Mesenchymal stem cell (in vitro differentiated cells and primary cell): ENCODE measurements around the gene ANXA8L1.
"Not testable (repeated sequence)": the region's sequence is repeated elsewhere in the genome, so short reads cannot be mapped to it uniquely, and the experiment has no call there.

Experiments used
- DNase-seq: peaks from one replicate; pipeline ENCODE4 v3.0.0-alpha.2; 2013
- H2AFZ ChIP-seq: one replicate; pipeline ENCODE4 v1.6.1; 2013; ENCODE audit warnings: low read depth, mild to moderate bottlenecking, control low read depth, inconsistent platforms, low read length, moderate library complexity
- H2AK5ac ChIP-seq: 2 replicates; pipeline ENCODE4 v1.6.1; 2013; ENCODE audit warnings: low read length, moderate library complexity, mild to moderate bottlenecking, inconsistent platforms; ENCODE audit not compliant: severe bottlenecking
- H2BK120ac ChIP-seq: one replicate; pipeline ENCODE4 v1.6.1; 2013; ENCODE audit warnings: low read depth, mild to moderate bottlenecking, inconsistent platforms, low read length, moderate library complexity
- H2BK12ac ChIP-seq, 2 experiments: one replicate each; pipeline ENCODE4 v1.6.1; 2013; ENCODE audit warnings: inconsistent platforms in 2 of 2, low read length in 2 of 2, mild to moderate bottlenecking in 2 of 2, moderate library complexity in 2 of 2, control low read depth in 1 of 2
- H2BK15ac ChIP-seq: one replicate; pipeline ENCODE4 v1.6.1; 2013; ENCODE audit warnings: mild to moderate bottlenecking, low read depth, inconsistent platforms; ENCODE audit not compliant: poor library complexity, severe bottlenecking
- H2BK5ac ChIP-seq: 2 replicates; pipeline ENCODE4 v1.6.1; 2013; ENCODE audit warnings: low read depth, mild to moderate bottlenecking, low read length, control low read depth, inconsistent platforms; ENCODE audit not compliant: poor library complexity, severe bottlenecking
- H3K14ac ChIP-seq, 2 experiments: one replicate each; pipeline ENCODE4 v1.6.1; 2013; ENCODE audit warnings: inconsistent platforms in 2 of 2, low read length in 2 of 2, control low read depth in 1 of 2, mild to moderate bottlenecking in 1 of 2, moderate library complexity in 1 of 2
- H3K18ac ChIP-seq, 2 experiments: one replicate each; pipeline ENCODE4 v1.6.1; 2013; ENCODE audit warnings: inconsistent platforms in 2 of 2, low read length in 2 of 2, control low read depth in 1 of 2, low read depth in 1 of 2, mild to moderate bottlenecking in 1 of 2
- H3K23ac ChIP-seq, 2 experiments: one replicate each; pipeline ENCODE4 v1.6.1; 2013; ENCODE audit warnings: inconsistent platforms in 2 of 2, low read length in 2 of 2, mild to moderate bottlenecking in 2 of 2, moderate library complexity in 2 of 2, control low read depth in 1 of 2
- H3K27ac ChIP-seq: 2 replicates; pipeline ENCODE4 v1.5.1; 2013; ENCODE audit warnings: mild to moderate bottlenecking, moderate library complexity, low read length, control low read depth, inconsistent platforms; ENCODE audit not compliant: poor library complexity, severe bottlenecking
- H3K27me3 ChIP-seq, 2 experiments: 2 replicates each; pipeline versions ENCODE4 v1.6.1 to v1.7.0; 2013; ENCODE audit warnings: low read length in 2 of 2, mild to moderate bottlenecking in 2 of 2, moderate library complexity in 2 of 2, control low read depth in 1 of 2, inconsistent platforms in 1 of 2; ENCODE audit not compliant: control insufficient read depth in 1 of 2, insufficient read depth in 1 of 2
- H3K36me3 ChIP-seq, 2 experiments: 2 replicates each; pipeline versions ENCODE4 v1.6.1 to v1.7.0; 2013; ENCODE audit warnings: low read length in 2 of 2, control low read depth in 1 of 2, inconsistent platforms in 1 of 2, low read depth in 1 of 2, mild to moderate bottlenecking in 1 of 2; ENCODE audit not compliant: insufficient read depth in 2 of 2, control insufficient read depth in 1 of 2
- H3K4ac ChIP-seq, 2 experiments: one replicate each; pipeline ENCODE4 v1.6.1; 2013; ENCODE audit warnings: inconsistent platforms in 2 of 2, low read length in 2 of 2, mild to moderate bottlenecking in 2 of 2, moderate library complexity in 2 of 2, control low read depth in 1 of 2, low read depth in 1 of 2
- H3K4me1 ChIP-seq: 2 replicates; pipeline ENCODE4 v1.6.1; 2013; ENCODE audit warnings: low read depth, low read length, control low read depth; ENCODE audit not compliant: control insufficient read depth, insufficient read depth
- H3K4me2 ChIP-seq: 2 replicates; pipeline ENCODE4 v1.6.1; 2013; ENCODE audit warnings: low read length, mild to moderate bottlenecking, inconsistent platforms; ENCODE audit not compliant: poor library complexity, severe bottlenecking
- H3K4me3 ChIP-seq, 2 experiments: 2 replicates each; pipeline versions ENCODE4 v1.5.1 to v1.7.0; 2013; ENCODE audit warnings: low read length in 2 of 2, mild to moderate bottlenecking in 2 of 2, control low read depth in 1 of 2, low read depth in 1 of 2; ENCODE audit not compliant: insufficient read depth in 1 of 2
- H3K79me1 ChIP-seq: replicated peaks from 2 replicates; pipeline ENCODE4 v1.6.1; 2013; ENCODE audit warnings: mild to moderate bottlenecking, control low read depth, low read length, inconsistent platforms; ENCODE audit not compliant: poor library complexity, severe bottlenecking
- H3K9ac ChIP-seq: 2 replicates; pipeline ENCODE4 v1.7.0; 2013; ENCODE audit warnings: mild to moderate bottlenecking, low read length, moderate library complexity
- H3K9me3 ChIP-seq: 2 replicates; pipeline ENCODE4 v1.7.0; 2013; ENCODE audit warnings: mild to moderate bottlenecking, low read length; ENCODE audit not compliant: control insufficient read depth
- H4K8ac ChIP-seq: one replicate; pipeline ENCODE4 v1.6.1; 2013; ENCODE audit warnings: inconsistent platforms, mild to moderate bottlenecking, low read length, moderate library complexity
- H4K91ac ChIP-seq: one replicate; pipeline ENCODE4 v1.6.1; 2013; ENCODE audit warnings: mild to moderate bottlenecking, low read length, inconsistent platforms
- WGBS: methylation state at CpG from one replicate; pipeline ENCODE4 v1.1.7; 2013; ENCODE audit warnings: mixed read lengths; 5-methylcytosine and 5-hydroxymethylcytosine counted together

The ANXA8L1 gene

DNA sequence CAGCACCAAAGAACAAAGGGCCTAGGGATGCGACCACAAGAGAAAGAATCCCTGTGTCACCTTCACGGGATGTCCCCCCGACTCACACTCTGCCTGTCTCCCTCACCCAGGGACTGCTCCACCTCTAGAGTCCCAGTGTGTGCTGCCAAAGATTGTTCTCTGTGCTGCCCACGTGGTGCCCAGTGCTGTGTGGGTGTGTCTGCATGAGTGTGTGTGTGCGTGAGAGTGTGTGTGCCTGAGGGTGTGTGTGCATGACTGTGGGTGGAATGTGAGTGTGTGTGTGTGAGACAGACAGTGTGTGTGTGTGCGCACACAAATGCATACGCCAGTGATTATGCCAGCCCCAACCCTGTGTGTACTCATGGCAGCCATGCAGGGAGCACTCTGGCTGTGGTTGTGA, 10.3 kb downstream of the ANXA8L1 start:
- not testable (repeated sequence) for H2AK5ac ChIP-seq, H2BK15ac ChIP-seq, H2BK5ac ChIP-seq, H3K14ac ChIP-seq, H3K4me2 ChIP-seq, H3K9ac ChIP-seq, H3K4ac ChIP-seq, H3K23ac ChIP-seq, DNase-seq, H4K91ac ChIP-seq, H3K27me3 ChIP-seq, H3K36me3 ChIP-seq, H3K79me1 ChIP-seq, H2BK12ac ChIP-seq, H4K8ac ChIP-seq, H3K9me3 ChIP-seq, H2BK120ac ChIP-seq, H3K4me3 ChIP-seq, H3K27ac ChIP-seq, H2AFZ ChIP-seq, H3K4me1 ChIP-seq, H3K18ac ChIP-seq
- WGBS: no CpG with 5 or more reads among the region's 7 CpGs

DNA sequence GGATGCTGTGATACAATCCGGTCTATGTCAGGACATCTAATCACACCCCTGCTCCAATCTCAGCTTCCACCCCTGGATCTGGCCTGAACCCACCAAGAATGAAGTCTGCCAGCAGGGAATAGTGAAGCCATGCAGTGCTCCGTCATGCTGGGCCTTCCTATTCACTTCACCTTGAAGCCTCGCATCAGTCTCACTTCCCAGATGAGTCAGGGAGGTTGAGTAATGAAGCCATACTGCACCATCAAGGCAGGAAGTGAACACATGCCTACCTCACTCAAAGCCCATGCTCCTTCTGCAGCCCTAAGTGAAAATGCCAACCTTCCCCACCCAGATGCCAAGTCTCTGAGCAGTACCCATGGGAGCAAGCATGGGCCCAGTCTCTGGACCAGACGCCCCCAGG, 11.1 kb downstream of the ANXA8L1 start:
- H2BK15ac ChIP-seq, H3K4me2 ChIP-seq, H3K9ac ChIP-seq, H3K4me3 ChIP-seq, H3K14ac ChIP-seq, H3K27me3 ChIP-seq, H4K91ac ChIP-seq, H3K36me3 ChIP-seq, H4K8ac ChIP-seq, H3K4me1 ChIP-seq, H2BK12ac ChIP-seq, H3K79me1 ChIP-seq, H3K27ac ChIP-seq, H2BK120ac ChIP-seq, H2AFZ ChIP-seq, H3K4ac ChIP-seq, H2AK5ac ChIP-seq, H3K23ac ChIP-seq, H3K9me3 ChIP-seq, H3K18ac ChIP-seq, DNase-seq, H2BK5ac ChIP-seq: not testable (repeated sequence)
- WGBS: no CpG with 5 or more reads among the region's 4 CpGs

DNA sequence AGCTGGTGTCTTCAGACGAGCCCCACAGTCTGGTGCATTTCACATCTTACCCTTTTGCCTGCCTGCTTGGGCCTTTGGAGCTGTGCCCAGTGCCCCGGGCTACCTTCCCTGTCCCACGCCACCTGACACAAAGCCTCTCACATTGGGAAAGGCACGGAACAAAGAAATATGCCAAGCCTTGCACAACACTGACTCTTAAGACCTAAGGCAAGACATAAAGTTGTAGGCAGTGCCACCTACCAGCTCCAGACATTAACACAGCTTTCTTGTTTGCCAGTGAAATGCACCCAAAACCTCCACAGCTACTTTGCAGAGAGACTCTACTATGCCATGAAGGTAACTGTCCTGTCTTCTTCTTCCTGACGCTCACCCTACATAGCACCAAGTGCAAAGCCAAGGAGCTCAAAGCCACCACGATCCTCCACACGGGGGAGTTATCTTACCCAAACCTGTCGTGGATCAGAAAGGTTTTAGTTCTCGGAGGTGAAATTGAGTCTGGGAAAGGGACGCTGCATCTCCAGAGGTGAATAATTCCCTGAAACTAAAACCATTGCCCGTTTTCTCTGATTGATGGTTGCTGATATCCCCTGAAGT, 11.8 kb downstream of the ANXA8L1 start:
- H3K9ac ChIP-seq, H2BK5ac ChIP-seq, H3K9me3 ChIP-seq, H4K91ac ChIP-seq, H3K4me1 ChIP-seq, H3K4me2 ChIP-seq, DNase-seq, H2BK12ac ChIP-seq, H3K18ac ChIP-seq, H2BK15ac ChIP-seq, H4K8ac ChIP-seq, H2AK5ac ChIP-seq, H3K27ac ChIP-seq, H3K27me3 ChIP-seq, H3K4ac ChIP-seq, H2AFZ ChIP-seq, H3K23ac ChIP-seq, H3K4me3 ChIP-seq, H3K36me3 ChIP-seq, H3K14ac ChIP-seq, H2BK120ac ChIP-seq, H3K79me1 ChIP-seq: not testable (repeated sequence)
- WGBS: no CpG with 5 or more reads among the region's 11 CpGs

DNA sequence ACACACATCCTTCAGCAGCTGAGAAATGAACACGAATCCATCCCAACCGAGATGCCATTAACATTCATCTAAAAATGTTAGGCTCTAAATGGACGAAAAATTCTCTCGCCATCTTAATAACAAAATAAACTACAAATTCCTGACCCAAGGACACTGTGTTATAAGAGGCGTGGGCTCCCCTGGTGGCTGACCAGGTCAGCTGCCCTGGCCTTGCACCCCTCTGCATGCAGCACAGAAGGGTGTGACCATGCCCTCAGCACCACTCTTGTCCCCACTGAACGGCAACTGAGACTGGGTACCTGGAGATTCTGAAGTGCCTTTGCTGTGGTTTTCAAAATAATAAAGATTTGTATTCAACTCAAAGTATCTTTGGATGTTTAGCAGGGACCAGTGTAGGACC, 15.8 kb downstream of the ANXA8L1 start:
- not testable (repeated sequence) for H4K91ac ChIP-seq, H3K9ac ChIP-seq, DNase-seq, H3K18ac ChIP-seq, H2BK15ac ChIP-seq, H3K4ac ChIP-seq, H2AFZ ChIP-seq, H3K27me3 ChIP-seq, H3K79me1 ChIP-seq, H2BK120ac ChIP-seq, H3K36me3 ChIP-seq, H2BK5ac ChIP-seq, H3K4me2 ChIP-seq, H3K4me3 ChIP-seq, H2AK5ac ChIP-seq, H2BK12ac ChIP-seq, H3K4me1 ChIP-seq, H3K23ac ChIP-seq, H3K14ac ChIP-seq, H4K8ac ChIP-seq, H3K27ac ChIP-seq, H3K9me3 ChIP-seq
- WGBS: no CpG with 5 or more reads among the region's 6 CpGs
